HepG2 (cell line): ENCODE measurements around the gene CCDC80. TPM values are rescaled to one million over a fixed set of nuclear protein-coding genes. Genes with fewer than 3 reads are reported as not detected.
A peak's percentile ranks its signal among the peaks of the same experiment; 100 is the strongest.

Source experiments
- ARNTL ChIP-seq: sonication (generic); formaldehyde crosslinking; IDR thresholded peaks from 2 replicates; pipeline ENCODE4 v1.4.0; 2020; ENCODE audit warnings: mild to moderate bottlenecking, missing genetic modification reagents
- ATAD3A ChIP-seq: sonication (generic); formaldehyde crosslinking; IDR thresholded peaks from 2 replicates; pipeline ENCODE4 v1.4.0; 2020; ENCODE audit warnings: missing genetic modification reagents
- CHD2 ChIP-seq: IDR thresholded peaks from 2 replicates; pipeline ENCODE4 v1.6.1; 2011; ENCODE audit warnings: low read depth, low read length, improper control_type of control experiment
- FOXM1 ChIP-seq: sonication (generic); formaldehyde crosslinking; IDR thresholded peaks from 2 replicates; pipeline ENCODE4 v1.5.0; 2020; ENCODE audit warnings: missing genetic modification reagents
- GTF2F1 ChIP-seq: fragments of 150-350 bp; IDR thresholded peaks from 2 replicates; pipeline ENCODE4 v1.6.1; 2014; ENCODE audit warnings: low read length
- HDAC6 ChIP-seq: fragments of 200-600 bp; sonication (generic); IDR thresholded peaks from 2 replicates; pipeline ENCODE4 v1.7.0; 2017; ENCODE audit warnings: mild to moderate bottlenecking, antibody characterized with exemption, low read length, low read depth
- HES4 ChIP-seq: sonication (generic); formaldehyde crosslinking; IDR thresholded peaks from 2 replicates; pipeline ENCODE4 v1.9.0; 2021; ENCODE audit warnings: mild to moderate bottlenecking, missing genetic modification reagents, borderline replicate concordance
- HMG20B ChIP-seq: conservative IDR thresholded peaks from 2 replicates; pipeline ENCODE4 v1.6.1; 2016; ENCODE audit warnings: missing genetic modification reagents, missing compliant biosample characterization
- JARID2 ChIP-seq: sonication (generic); formaldehyde crosslinking; IDR thresholded peaks from 2 replicates; pipeline ENCODE4 v1.8.1; 2023; ENCODE audit warnings: missing genetic modification reagents, inconsistent platforms; ENCODE audit not compliant: insufficient replicate concordance
- KLF13 ChIP-seq: sonication (generic); formaldehyde crosslinking; IDR thresholded peaks from 2 replicates; pipeline ENCODE4 v1.4.0; 2020; ENCODE audit warnings: mild to moderate bottlenecking, missing genetic modification reagents
- MEIS1 ChIP-seq: sonication (generic); formaldehyde crosslinking; IDR thresholded peaks from 2 replicates; pipeline ENCODE4 v1.9.0; 2021; ENCODE audit warnings: mild to moderate bottlenecking, missing genetic modification reagents, moderate library complexity, borderline replicate concordance
- MXD3 ChIP-seq: IDR thresholded peaks from 2 replicates; pipeline ENCODE4 v1.6.1; 2016; ENCODE audit warnings: mild to moderate bottlenecking, missing biosample characterization, missing genetic modification reagents
- MXD4 ChIP-seq: IDR thresholded peaks from 2 replicates; pipeline ENCODE4 v1.6.1; 2016; ENCODE audit warnings: mild to moderate bottlenecking, missing biosample characterization, missing genetic modification reagents
- NFIC ChIP-seq: IDR thresholded peaks from 2 replicates; pipeline ENCODE4 v1.6.1; 2012; ENCODE audit warnings: mild to moderate bottlenecking, low read length, inconsistent platforms
- NR0B2 ChIP-seq: sonication (generic); formaldehyde crosslinking; IDR thresholded peaks from 2 replicates; pipeline ENCODE4 v1.4.0; 2020; ENCODE audit warnings: mild to moderate bottlenecking, missing genetic modification reagents
- ONECUT2 ChIP-seq: sonication (generic); formaldehyde crosslinking; IDR thresholded peaks from 2 replicates; pipeline ENCODE4 v1.4.0; 2020; ENCODE audit warnings: missing genetic modification reagents
- RCOR2 ChIP-seq: IDR thresholded peaks from 2 replicates; pipeline ENCODE4 v1.6.1; 2016; ENCODE audit warnings: missing biosample characterization, missing genetic modification reagents
- RFX1 ChIP-seq: fragments of 450-650 bp; IDR thresholded peaks from 2 replicates; pipeline ENCODE4 v1.6.1; 2017
- RFXANK ChIP-seq: IDR thresholded peaks from 2 replicates; pipeline ENCODE4 v1.6.1; 2016
- SSRP1 ChIP-seq: IDR thresholded peaks from 2 replicates; pipeline ENCODE4 v1.6.1; 2016; ENCODE audit warnings: control low read depth
- ZNF180 ChIP-seq: sonication (generic); formaldehyde crosslinking; IDR thresholded peaks from 2 replicates; pipeline ENCODE4 v1.4.0; 2020; ENCODE audit warnings: low read depth, missing genetic modification reagents, borderline replicate concordance
- ZNF350 ChIP-seq: sonication (generic); formaldehyde crosslinking; IDR thresholded peaks from 2 replicates; pipeline ENCODE4 v1.4.0; 2020; ENCODE audit warnings: mild to moderate bottlenecking, low read depth, missing genetic modification reagents, borderline replicate concordance
- ZNF451 ChIP-seq: sonication (generic); formaldehyde crosslinking; IDR thresholded peaks from 2 replicates; pipeline ENCODE4 v1.5.0; 2020; ENCODE audit warnings: mild to moderate bottlenecking, missing genetic modification reagents
- ZNF672 ChIP-seq: sonication (generic); formaldehyde crosslinking; IDR thresholded peaks from 2 replicates; pipeline ENCODE4 v1.8.1; 2022; ENCODE audit warnings: missing genetic modification reagents
- ZNF749 ChIP-seq: sonication (generic); formaldehyde crosslinking; IDR thresholded peaks from 2 replicates; pipeline ENCODE4 v1.8.0; 2022; ENCODE audit warnings: mild to moderate bottlenecking, missing genetic modification reagents, moderate library complexity, borderline replicate concordance
- ZNF800 ChIP-seq: sonication (generic); formaldehyde crosslinking; IDR thresholded peaks from 2 replicates; pipeline ENCODE4 v1.4.0; 2020; ENCODE audit warnings: missing genetic modification reagents
- ZNF816 ChIP-seq: sonication (generic); formaldehyde crosslinking; IDR thresholded peaks from 2 replicates; pipeline ENCODE4 v1.8.0; 2022; ENCODE audit warnings: missing genetic modification reagents, mild to moderate bottlenecking, borderline replicate concordance
- ZZZ3 ChIP-seq: sonication (generic); formaldehyde crosslinking; IDR thresholded peaks from 2 replicates; pipeline ENCODE4 v1.4.0; 2020; ENCODE audit warnings: missing genetic modification reagents, mild to moderate bottlenecking, borderline replicate concordance
- polyA plus RNA-seq, 8 experiments: library from polyadenylated mRNA; depleted of rRNA in 3 of 8; stranded (reverse) in 7 of 8; unstranded in 1 of 8; fragments of >200 nt; fragmentation: Illumina TruSeq in 4 of 8; extraction: Trizol in 4 of 8; gene quantifications; 2 replicates each; pipeline versions ENCODE4 v1.2.1 to v1.2.3, GENCODE V29; 2011 to 2016; ENCODE audit warnings: low read depth in 4 of 8, missing spikeins in 1 of 8, mixed read lengths in 1 of 8; ENCODE audit not compliant: insufficient read depth in 1 of 8
- total RNA-seq, 5 experiments: library from RNA; depleted of rRNA; stranded (reverse); fragments of >200 nt; fragmentation: Illumina TruSeq; extraction: Trizol; gene quantifications; 2 replicates each; pipeline ENCODE4 v1.2.3, GENCODE V29; 2016; ENCODE audit warnings: low read depth in 1 of 5
- TF ChIP-seq, protein P1 (sequence below): IDR thresholded peaks from 2 replicates; pipeline ENCODE4 v1.6.1; 2018; ENCODE audit warnings: missing genetic modification reagents, mild to moderate bottlenecking, missing compliant biosample characterization

Gene CCDC80
- total and polyA plus RNA-seq, 2 of the 13 experiments (the other 11 are each of a cell fraction or from before 2014, with no cell fraction given), result not detected

DNA sequence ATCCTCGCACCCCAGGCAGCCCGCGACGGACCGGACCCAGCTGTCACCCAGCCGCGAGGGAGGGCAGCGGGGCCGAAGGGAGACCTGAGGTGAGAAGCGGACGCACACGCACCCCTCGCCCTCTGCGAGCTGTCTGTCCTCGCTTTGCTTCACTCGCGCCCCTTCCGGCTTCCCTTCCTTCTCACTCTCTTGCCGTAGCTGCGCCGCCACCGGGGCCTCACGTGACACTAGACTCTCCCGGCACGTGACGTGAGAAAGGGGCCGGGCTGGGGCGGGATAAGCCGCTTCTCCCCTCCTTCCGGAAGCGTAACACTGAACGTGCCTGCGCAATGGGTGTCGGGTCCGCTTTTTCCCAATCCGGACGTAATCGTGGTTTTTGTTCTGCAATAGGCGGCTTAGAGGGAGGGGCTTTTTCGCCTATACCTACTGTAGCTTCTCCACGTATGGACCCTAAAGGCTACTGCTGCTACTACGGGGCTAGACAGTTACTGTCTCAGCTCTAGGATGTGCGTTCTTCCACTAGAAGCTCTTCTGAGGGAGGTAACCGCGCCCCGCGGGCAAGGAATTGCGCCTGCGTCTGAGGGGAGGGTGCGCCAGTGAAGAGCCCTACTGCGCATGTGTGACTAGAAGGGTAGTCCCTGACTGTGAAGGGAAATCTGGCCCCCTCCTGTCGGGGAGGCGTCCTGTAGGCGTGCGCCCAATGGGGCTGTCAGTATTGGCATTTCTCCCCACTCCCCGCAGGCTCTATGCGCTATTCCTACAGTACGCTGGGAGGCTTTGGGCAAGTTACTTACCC, 79.0 kb downstream of the CCDC80 start, which contains the start of the genes ATG3 and SLC35A5 (continued):
- TF ChIP-seq ZNF180, result no peak
- peak; percentile 95 for TF ChIP-seq ZNF749 (CRISPR knock-in tag)
- TF ChIP-seq NFIC, result 0 out of 2 replicates have a peak, but pooled peaks have one; percentile 9
- peak; percentile 85; the same call in 1 of the 2 replicates for TF ChIP-seq MXD3 (CRISPR knock-in tag)
- TF ChIP-seq GTF2F1, result peak; percentile 84; the same call in 1 of the 2 replicates
- TF ChIP-seq FOXM1, result no peak
- no peak; the same call in 1 of the 2 replicates for TF ChIP-seq MEIS1 (CRISPR knock-in tag)
- TF ChIP-seq ZNF350 (CRISPR knock-in tag), result peak; percentile 79
- TF ChIP-seq HDAC6, result no peak
- no peak for TF ChIP-seq RFXANK
- TF ChIP-seq KLF13 (CRISPR knock-in tag), result no peak; the same call in 1 of the 2 replicates
- no peak; the same call in 1 of the 2 replicates for TF ChIP-seq MXD4 (CRISPR knock-in tag)
- peak; percentile 41; the same call in 1 of the 2 replicates for TF ChIP-seq RCOR2
- TF ChIP-seq ZNF451 (CRISPR knock-in tag), result no peak
- no peak for TF ChIP-seq HMG20B (CRISPR knock-in tag)
- no peak for TF ChIP-seq ONECUT2
- TF ChIP-seq ARNTL (CRISPR knock-in tag), result peak; percentile 98
- TF ChIP-seq ZNF672 (CRISPR knock-in tag), result no peak
- TF ChIP-seq JARID2, result no peak
- TF ChIP-seq ZNF800 (CRISPR knock-in tag), result 0 out of 2 replicates have a peak, but pooled peaks have one; percentile 33
- TF ChIP-seq RFX1, result no peak
- 0 out of 2 replicates have a peak, but pooled peaks have one; percentile 81 for TF ChIP-seq SSRP1 (CRISPR knock-in tag)
- TF ChIP-seq ZNF816, result no peak
- TF ChIP-seq CHD2, result no peak
- TF ChIP-seq HES4 (CRISPR knock-in tag), result 0 out of 2 replicates have a peak, but pooled peaks have one; percentile 33
- TF ChIP-seq NR0B2 (CRISPR knock-in tag), result peak; percentile 62
- TF ChIP-seq, protein P1, sequence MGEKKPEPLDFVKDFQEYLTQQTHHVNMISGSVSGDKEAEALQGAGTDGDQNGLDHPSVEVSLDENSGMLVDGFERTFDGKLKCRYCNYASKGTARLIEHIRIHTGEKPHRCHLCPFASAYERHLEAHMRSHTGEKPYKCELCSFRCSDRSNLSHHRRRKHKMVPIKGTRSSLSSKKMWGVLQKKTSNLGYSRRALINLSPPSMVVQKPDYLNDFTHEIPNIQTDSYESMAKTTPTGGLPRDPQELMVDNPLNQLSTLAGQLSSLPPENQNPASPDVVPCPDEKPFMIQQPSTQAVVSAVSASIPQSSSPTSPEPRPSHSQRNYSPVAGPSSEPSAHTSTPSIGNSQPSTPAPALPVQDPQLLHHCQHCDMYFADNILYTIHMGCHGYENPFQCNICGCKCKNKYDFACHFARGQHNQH (CRISPR knock-in tag), result peak; percentile 84
- no peak for TF ChIP-seq ATAD3A
- peak; percentile 29; the same call in 1 of the 2 replicates for TF ChIP-seq ZZZ3 (CRISPR knock-in tag)
